DOHH2 (cell line): ENCODE data around the gene ABLIM3.
"Not testable (repeated sequence)": the region's sequence is repeated elsewhere in the genome, so short reads cannot be mapped to it uniquely, and the experiment has no call there.

Source experiments
- H3F3A ChIP-seq: fragments of 200-600 bp; sonication (generic), shearing (Covaris generic); 2 replicates; pipeline ENCODE4 v1.6.0; 2016; ENCODE audit warnings: antibody characterized with exemption, mild to moderate bottlenecking; ENCODE audit not compliant: control insufficient read depth, insufficient read depth
- H3K27ac ChIP-seq: fragments of 200-600 bp; sonication (generic); 2 replicates; pipeline ENCODE4 v1.5.1; 2014; ENCODE audit warnings: low read depth, mild to moderate bottlenecking, low read length, moderate library complexity
- H3K27me3 ChIP-seq: fragments of 200-600 bp; sonication (generic); 2 replicates; pipeline ENCODE4 v1.6.1; 2014; ENCODE audit warnings: mild to moderate bottlenecking, low read length, mixed read lengths; ENCODE audit not compliant: control insufficient read depth
- H3K36me3 ChIP-seq: fragments of 200-600 bp; sonication (generic); 2 replicates; pipeline ENCODE4 v1.6.1; 2014; ENCODE audit warnings: mild to moderate bottlenecking, low read length, moderate library complexity, mixed read lengths; ENCODE audit not compliant: control insufficient read depth
- H3K4me1 ChIP-seq: fragments of 200-600 bp; sonication (generic); 2 replicates; pipeline ENCODE4 v1.6.1; 2014; ENCODE audit warnings: mild to moderate bottlenecking, low read length, mixed read lengths; ENCODE audit not compliant: control insufficient read depth
- H3K4me2 ChIP-seq: fragments of 200-600 bp; sonication (generic); 2 replicates; pipeline ENCODE4 v1.6.0; 2014; ENCODE audit warnings: mild to moderate bottlenecking, low read length, moderate library complexity
- H3K4me3 ChIP-seq: fragments of 200-600 bp; sonication (generic); 2 replicates; pipeline ENCODE4 v1.5.1; 2014; ENCODE audit warnings: mild to moderate bottlenecking, low read length, mixed read lengths
- H3K79me2 ChIP-seq: fragments of 200-600 bp; sonication (generic); 2 replicates; pipeline ENCODE4 v1.6.1; 2014; ENCODE audit warnings: mild to moderate bottlenecking, low read length, mixed read lengths; ENCODE audit not compliant: control insufficient read depth
- H3K9me2 ChIP-seq: fragments of 200-600 bp; sonication (generic); replicated peaks from 2 replicates; pipeline ENCODE4 v1.6.1; 2014; ENCODE audit warnings: mild to moderate bottlenecking, low read length, mixed read lengths; ENCODE audit not compliant: control insufficient read depth
- H3K9me3 ChIP-seq: fragments of 200-600 bp; sonication (generic); 2 replicates; pipeline ENCODE4 v1.6.1; 2014; ENCODE audit warnings: antibody characterized with exemption, low read length, mixed read lengths; ENCODE audit not compliant: control insufficient read depth, insufficient read depth
- H4K20me1 ChIP-seq: fragments of 200-600 bp; sonication (generic); 2 replicates; pipeline ENCODE4 v1.6.0; 2014; ENCODE audit warnings: low read depth, mild to moderate bottlenecking, antibody characterized with exemption, low read length, moderate library complexity; ENCODE audit not compliant: control insufficient read depth, insufficient read depth
- EZH2phosphoT487 ChIP-seq: fragments of 200-600 bp; sonication (generic); IDR thresholded peaks from 2 replicates; pipeline ENCODE4 v1.6.1; 2017; ENCODE audit warnings: borderline replicate concordance, mild to moderate bottlenecking, antibody characterized with exemption, low read length, moderate library complexity, mixed read lengths
- TF ChIP-seq, protein P1 (sequence below): fragments of 200-600 bp; sonication (generic); IDR thresholded peaks from one replicate; pipeline ENCODE4 v1.5.1; 2014; ENCODE audit warnings: antibody characterized with exemption, mild to moderate bottlenecking, low read depth, low read length; ENCODE audit not compliant: poor library complexity, severe bottlenecking

The ABLIM3 gene

DNA sequence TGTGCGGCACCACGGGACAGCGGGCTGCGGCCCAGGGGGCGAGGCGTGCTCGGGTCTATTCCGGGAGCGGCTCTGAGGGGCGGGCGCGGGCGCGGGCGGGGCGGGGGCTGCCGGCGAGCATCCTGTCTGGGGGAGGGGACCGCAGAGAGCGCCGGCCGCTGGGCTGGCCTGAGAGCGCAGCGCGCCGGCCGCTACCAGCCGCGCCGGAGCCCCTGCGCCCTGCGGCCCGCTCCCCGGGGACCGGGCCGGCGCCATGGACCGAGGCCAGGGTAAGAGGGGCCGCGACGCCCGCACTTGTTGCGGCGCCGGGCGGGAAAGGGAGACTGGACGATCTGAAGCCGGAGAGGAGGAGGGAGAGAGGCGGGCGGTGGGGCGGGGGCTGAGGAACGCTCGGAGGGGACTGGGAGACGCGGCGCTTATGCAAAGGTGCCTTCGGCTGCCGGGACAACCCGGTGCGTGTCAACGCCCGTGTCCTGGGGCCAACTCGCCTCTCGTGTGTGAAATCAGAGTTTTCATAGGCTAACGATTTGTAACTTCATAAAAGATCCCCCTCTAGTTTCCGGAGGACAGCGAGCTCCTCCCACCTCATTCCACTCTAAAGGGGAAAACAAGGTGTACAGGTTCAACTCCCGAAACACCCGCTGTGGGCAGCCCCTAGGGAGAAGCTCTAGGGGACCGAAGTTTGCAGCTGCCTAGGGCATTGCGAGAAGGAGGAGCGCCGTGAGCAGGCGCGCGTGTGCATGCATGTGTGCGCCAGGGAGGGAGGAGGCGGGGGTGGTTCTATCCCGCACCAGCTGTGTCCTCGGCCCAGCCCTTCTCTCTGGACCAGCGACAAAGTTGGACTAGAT, 130.6 kb downstream of the ABLIM3 start, which contains the start of gene AFAP1L1:
Gene AFAP1L1 (plus strand): TSS at position 144 of the 848 bp plus-strand sequence. CDS start 110 bp downstream, at position 254.
- no peaks in the 10 kb centered on the region for H3F3A ChIP-seq
- no peak within 1 kb of the TSS for H3K4me2 ChIP-seq
- H4K20me1 ChIP-seq = no peaks in the 10 kb centered on the region
- H3K4me1 ChIP-seq = no peaks in the 10 kb centered on the region
- no peak within 1 kb of the TSS for H3K27ac ChIP-seq
- H3K36me3 ChIP-seq = no peaks in the 10 kb centered on the region
- no peaks in the 10 kb centered on the region for H3K9me2 ChIP-seq
- H3K9me3 ChIP-seq = peaks cover 7% of the 10 kb centered on the region
- TF ChIP-seq EZH2phosphoT487 = no peak
- TF ChIP-seq, protein P1, sequence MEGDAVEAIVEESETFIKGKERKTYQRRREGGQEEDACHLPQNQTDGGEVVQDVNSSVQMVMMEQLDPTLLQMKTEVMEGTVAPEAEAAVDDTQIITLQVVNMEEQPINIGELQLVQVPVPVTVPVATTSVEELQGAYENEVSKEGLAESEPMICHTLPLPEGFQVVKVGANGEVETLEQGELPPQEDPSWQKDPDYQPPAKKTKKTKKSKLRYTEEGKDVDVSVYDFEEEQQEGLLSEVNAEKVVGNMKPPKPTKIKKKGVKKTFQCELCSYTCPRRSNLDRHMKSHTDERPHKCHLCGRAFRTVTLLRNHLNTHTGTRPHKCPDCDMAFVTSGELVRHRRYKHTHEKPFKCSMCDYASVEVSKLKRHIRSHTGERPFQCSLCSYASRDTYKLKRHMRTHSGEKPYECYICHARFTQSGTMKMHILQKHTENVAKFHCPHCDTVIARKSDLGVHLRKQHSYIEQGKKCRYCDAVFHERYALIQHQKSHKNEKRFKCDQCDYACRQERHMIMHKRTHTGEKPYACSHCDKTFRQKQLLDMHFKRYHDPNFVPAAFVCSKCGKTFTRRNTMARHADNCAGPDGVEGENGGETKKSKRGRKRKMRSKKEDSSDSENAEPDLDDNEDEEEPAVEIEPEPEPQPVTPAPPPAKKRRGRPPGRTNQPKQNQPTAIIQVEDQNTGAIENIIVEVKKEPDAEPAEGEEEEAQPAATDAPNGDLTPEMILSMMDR = no peak
- H3K27me3 ChIP-seq = peaks cover 15% of the 10 kb centered on the region
- H3K79me2 ChIP-seq = no peaks in the 10 kb centered on the region
- no peak within 1 kb of the TSS for H3K4me3 ChIP-seq

DNA sequence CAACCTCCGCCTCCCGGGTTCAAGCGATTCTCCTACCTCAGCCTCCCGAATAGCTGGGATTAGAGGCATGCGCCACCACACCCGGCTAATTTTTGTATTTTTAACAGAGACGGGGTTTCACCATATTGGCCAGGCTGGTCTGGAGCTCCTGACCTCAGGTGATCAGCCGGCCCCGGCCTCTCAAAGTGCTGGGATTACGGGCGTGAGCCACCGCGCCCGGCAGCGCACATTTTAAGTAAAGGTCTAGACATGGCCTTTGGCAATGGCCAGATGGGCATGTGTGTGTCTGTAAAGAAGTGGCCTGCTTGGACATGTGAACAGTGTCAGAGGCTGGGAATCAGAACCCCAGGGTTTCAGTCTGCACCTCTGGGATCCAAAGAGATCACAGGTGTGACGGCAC, 131.5 kb downstream of the ABLIM3 start:
- H3K27ac ChIP-seq, H3K79me2 ChIP-seq, H3K4me3 ChIP-seq, H3K4me1 ChIP-seq, H3K9me3 ChIP-seq, H3K36me3 ChIP-seq, H3F3A ChIP-seq, H4K20me1 ChIP-seq, H3K4me2 ChIP-seq, H3K9me2 ChIP-seq: not testable (repeated sequence)
- peaks cover 21% of the 10 kb centered on the region for H3K27me3 ChIP-seq

DNA sequence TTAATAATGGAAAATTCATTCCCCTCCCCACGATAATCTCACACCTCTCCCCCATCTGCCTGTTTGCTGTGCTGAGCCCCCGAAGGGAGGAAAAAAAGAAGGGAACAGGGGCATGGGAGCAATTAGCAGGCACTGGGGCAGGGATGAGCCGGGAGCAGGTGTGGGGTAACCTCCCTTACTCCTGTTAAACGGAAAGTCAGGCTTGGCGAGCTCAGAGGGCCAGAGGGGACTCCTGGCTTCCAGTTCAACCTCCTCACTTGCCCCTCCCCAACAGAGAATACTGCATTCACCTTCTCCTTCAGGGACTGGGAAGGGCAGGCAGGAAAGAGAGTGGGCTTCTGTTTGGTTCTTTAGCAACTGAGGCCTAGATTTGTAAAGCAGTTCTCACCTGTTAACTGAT, 131.9 kb downstream of the ABLIM3 start:
- TF ChIP-seq, protein P1 = no peak
- TF ChIP-seq EZH2phosphoT487 = no peak
- H3K79me2 ChIP-seq = no peaks in the 10 kb centered on the region
- H3K9me2 ChIP-seq = no peaks in the 10 kb centered on the region
- no peak overlapping the region for H3K27ac ChIP-seq
- no peaks in the 10 kb centered on the region for H4K20me1 ChIP-seq
- no peaks in the 10 kb centered on the region for H3K4me1 ChIP-seq
- H3K36me3 ChIP-seq = no peaks in the 10 kb centered on the region
- H3K4me2 ChIP-seq = no peak overlapping the region
- no peak overlapping the region for H3K4me3 ChIP-seq
- peaks cover 24% of the 10 kb centered on the region for H3K27me3 ChIP-seq
- no peaks in the 10 kb centered on the region for H3F3A ChIP-seq
- H3K9me3 ChIP-seq = peaks cover 4% of the 10 kb centered on the region

DNA sequence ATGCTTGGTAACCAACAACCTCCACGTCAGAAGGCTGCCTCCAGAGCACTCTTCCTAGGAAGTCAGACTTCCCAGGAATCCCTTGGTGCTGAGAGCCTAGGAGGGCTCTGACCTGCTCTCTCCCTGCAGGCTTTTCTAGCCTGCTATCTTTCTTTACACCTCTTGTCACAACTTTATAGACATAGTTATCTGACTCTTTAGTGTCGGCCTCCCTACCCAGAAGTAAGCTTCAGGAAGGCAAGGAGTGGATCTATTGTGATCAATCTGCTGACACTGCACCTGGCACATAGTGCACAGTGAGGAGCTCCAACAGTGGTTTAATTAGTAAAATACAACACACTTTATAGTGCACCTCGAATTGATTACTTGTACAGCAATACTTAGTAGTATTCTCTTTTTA, 132.7 kb downstream of the ABLIM3 start:
- no peaks in the 10 kb centered on the region for H3K9me3 ChIP-seq
- no peaks in the 10 kb centered on the region for H3F3A ChIP-seq
- H3K4me1 ChIP-seq = no peaks in the 10 kb centered on the region
- H4K20me1 ChIP-seq = no peaks in the 10 kb centered on the region
- H3K36me3 ChIP-seq = no peaks in the 10 kb centered on the region
- H3K4me2 ChIP-seq = no peak overlapping the region
- no peaks in the 10 kb centered on the region for H3K9me2 ChIP-seq
- H3K27me3 ChIP-seq = peaks cover 29% of the 10 kb centered on the region
- no peaks in the 10 kb centered on the region for H3K79me2 ChIP-seq
- no peak overlapping the region for H3K27ac ChIP-seq
- H3K4me3 ChIP-seq = no peak overlapping the region
- TF ChIP-seq, protein P1 = no peak
- no peak for TF ChIP-seq EZH2phosphoT487
